GM12878 (cell line): Measurements from ENCODE around the gene TDP1. TPM values are rescaled to one million over a fixed set of nuclear protein-coding genes. Genes with fewer than 3 reads are reported as not detected.
"Not testable (repeated sequence)": the region's sequence is repeated elsewhere in the genome, so short reads cannot be mapped to it uniquely, and the experiment has no call there.

Experiments
- ATAC-seq: fragments of 200-7000 bp; cut with Tn5 transposase; 3 replicates; pipeline ENCODE4 v1.9.1; 2020; ENCODE audit warnings: mild to moderate bottlenecking, moderate library complexity
- BruUV-seq: library from RNA; stranded (reverse); fragments of 400-500 nt; replicated peaks from 2 replicates; lab custom pipeline; 2021; lab: Mats Ljungman, UMichigan
- CTCF ChIA-PET: fragments of 300-600 bp; sonication (Branson Sonifier 250); formaldehyde crosslinking; extraction: SDS; loops from one replicate; lab custom pipeline; 2021; ENCODE audit warnings: inconsistent platforms; lab: Yijun Ruan, JAX
- POLR2A ChIA-PET: fragments of 350-600 bp; formaldehyde crosslinking; extraction: SDS; loops from one replicate; lab custom pipeline; 2021; ENCODE audit warnings: inconsistent platforms; lab: Charles Lee
- RAD21 ChIA-PET: fragments of 300-600 bp; sonication (Branson Sonifier 250); formaldehyde crosslinking; loops from one replicate; lab custom pipeline; 2023; ENCODE audit warnings: antibody characterized with exemption; ENCODE audit not compliant: unreplicated experiment; lab: Charles Lee
- SMC1A ChIA-PET: fragments of 300-600 bp; sonication (Branson Sonifier 250); formaldehyde crosslinking; loops from one replicate; lab custom pipeline; 2023; ENCODE audit not compliant: unreplicated experiment, uncharacterized antibody; lab: Charles Lee
- DNase-seq: peaks from one replicate; pipeline ENCODE4 v3.0.0-alpha.2; 2011; ENCODE audit warnings: low read depth, low spot score
- FAIRE-seq: peaks from 3 replicates; lab custom pipeline; 2011; peaks lifted over from hg19 to GRCh38; lab: Jason Lieb, UNC
- H2AFZ ChIP-seq: 2 replicates; pipeline ENCODE4 v1.6.0; 2011; ENCODE audit warnings: low read depth, low read length, control low read depth; ENCODE audit not compliant: control insufficient read depth
- H3K27ac ChIP-seq: 2 replicates; pipeline ENCODE4 v1.5.1; 2011; ENCODE audit warnings: control low read depth; ENCODE audit not compliant: control insufficient read depth, insufficient read depth
- H3K27me3 ChIP-seq, 2 experiments: replicated peaks in 1 of 2; 2 replicates each; pipeline versions ENCODE4 v1.6.0 to v1.6.1; 2011; ENCODE audit warnings: low read length in 1 of 2; ENCODE audit not compliant: control insufficient read depth in 2 of 2, insufficient read depth in 2 of 2
- H3K36me3 ChIP-seq, 2 experiments: 2 replicates each; pipeline ENCODE4 v1.5.1; 2011; ENCODE audit warnings: low read length in 1 of 2; ENCODE audit not compliant: control insufficient read depth in 2 of 2, insufficient read depth in 2 of 2
- H3K4me1 ChIP-seq: 2 replicates; pipeline ENCODE4 v1.6.1; 2011; ENCODE audit warnings: mild to moderate bottlenecking, low read length, moderate library complexity, mixed read lengths; ENCODE audit not compliant: control insufficient read depth, insufficient read depth
- H3K4me2 ChIP-seq: 2 replicates; pipeline ENCODE4 v1.6.0; 2011; ENCODE audit warnings: control low read depth; ENCODE audit not compliant: control insufficient read depth, insufficient read depth
- H3K4me3 ChIP-seq: fragments of 200-600 bp; sonication (generic); 2 replicates; pipeline ENCODE4 v1.5.1; 2016
- H3K79me2 ChIP-seq: 2 replicates; pipeline ENCODE4 v1.6.0; 2011; ENCODE audit warnings: low read length; ENCODE audit not compliant: control insufficient read depth, insufficient read depth
- H3K9ac ChIP-seq: 2 replicates; pipeline ENCODE4 v1.8.0; 2011; ENCODE audit warnings: low read length, control low read depth, mixed read lengths; ENCODE audit not compliant: control insufficient read depth, insufficient read depth
- H3K9me3 ChIP-seq: replicated peaks from 3 replicates; pipeline ENCODE4 v1.5.1; 2011; ENCODE audit warnings: mild to moderate bottlenecking, low read length; ENCODE audit not compliant: control insufficient read depth, insufficient read depth
- H4K20me1 ChIP-seq: 2 replicates; pipeline ENCODE4 v1.6.0; 2011; ENCODE audit not compliant: control insufficient read depth, insufficient read depth
- CHD1 ChIP-seq: IDR thresholded peaks from 2 replicates; pipeline ENCODE4 v1.6.1; 2012; ENCODE audit warnings: low read depth, low read length, improper control_type of control experiment
- GATAD2B ChIP-seq: fragments of 450-650 bp; conservative IDR thresholded peaks from 2 replicates; pipeline ENCODE4 v1.6.1; 2017; ENCODE audit warnings: low read depth, mild to moderate bottlenecking, moderate library complexity
- HDGF ChIP-seq: fragments of 450-650 bp; IDR thresholded peaks from 2 replicates; pipeline ENCODE4 v1.6.1; 2016; ENCODE audit warnings: antibody characterized with exemption
- JUNB ChIP-seq: IDR thresholded peaks from 2 replicates; pipeline ENCODE4 v1.6.1; 2016; ENCODE audit warnings: antibody characterized with exemption, mild to moderate bottlenecking
- JUND ChIP-seq: IDR thresholded peaks from 2 replicates; pipeline ENCODE4 v1.6.1; 2012; ENCODE audit warnings: low read depth, mild to moderate bottlenecking, low read length, improper control_type of control experiment, moderate library complexity
- KAT2A ChIP-seq: conservative IDR thresholded peaks from 2 replicates; pipeline ENCODE4 v1.6.1; 2011; ENCODE audit warnings: low read depth, low read length; ENCODE audit not compliant: control insufficient read depth
- KLF5 ChIP-seq: fragments of 450-650 bp; IDR thresholded peaks from 2 replicates; pipeline ENCODE4 v1.6.1; 2014; ENCODE audit warnings: mild to moderate bottlenecking; ENCODE audit not compliant: partially characterized antibody
- MEF2A ChIP-seq: IDR thresholded peaks from 2 replicates; pipeline ENCODE4 v1.6.1; 2011; ENCODE audit warnings: low read depth, mild to moderate bottlenecking, low read length, moderate library complexity; ENCODE audit not compliant: insufficient read depth
- POLR2AphosphoS2 ChIP-seq: IDR thresholded peaks from 2 replicates; pipeline ENCODE4 v1.6.1; 2011; ENCODE audit warnings: low read depth, mild to moderate bottlenecking, low read length, improper control_type of control experiment, moderate library complexity
- STAT1 ChIP-seq: fragments of 450-650 bp; conservative IDR thresholded peaks from 2 replicates; pipeline ENCODE4 v1.6.1; 2014; ENCODE audit warnings: antibody characterized with exemption, mild to moderate bottlenecking
- ZNF207 ChIP-seq: fragments of 450-650 bp; IDR thresholded peaks from 2 replicates; pipeline ENCODE4 v1.6.1; 2014; ENCODE audit warnings: antibody characterized with exemption, mild to moderate bottlenecking, borderline replicate concordance
- ZNF217 ChIP-seq: fragments of 450-650 bp; IDR thresholded peaks from 2 replicates; pipeline ENCODE4 v1.6.1; 2017; ENCODE audit warnings: antibody characterized with exemption, mild to moderate bottlenecking
- WGBS: methylation state at CpG from one replicate; pipeline ENCODE4 v1.1.6; 2016; ENCODE audit warnings: low lambda C conversion rate; ENCODE audit not compliant: insufficient replicate concordance, insufficient coverage; ENCODE audit errors: missing lambda C conversion rate; 5-methylcytosine and 5-hydroxymethylcytosine counted together
- in situ Hi-C: fragments of 300-500 bp; cut with MboI; formaldehyde crosslinking; loops from 9 replicates; pipeline ENCODE4 v1.14.3; 2018; ENCODE audit warnings: mixed read lengths
- intact Hi-C: fragments of 100-400 bp; cut with micrococcal nuclease; formaldehyde crosslinking; loops from one replicate; pipeline ENCODE4 v1.14.2; 2022; ENCODE audit not compliant: unreplicated experiment
- polyA plus RNA-seq, 11 experiments: library from polyadenylated mRNA; depleted of rRNA in 4 of 11; unstranded in 6 of 11; stranded (reverse) in 5 of 11; fragments of >200 nt; fragmentation: Nextera tagmentation in 4 of 11; fragmentation: Illumina TruSeq in 1 of 11; extraction: Ambion mirVana in 4 of 11; extraction: Trizol in 1 of 11; gene quantifications; 1 replicate in 1 of 11; 2 replicates in 10 of 11; pipeline versions ENCODE4 v1.2.1 to v1.2.3, GENCODE V29; 2011 to 2016; ENCODE audit warnings: inconsistent platforms in 2 of 11, missing spikeins in 2 of 11, low read depth in 1 of 11
- total RNA-seq, 4 experiments: library from RNA; depleted of rRNA in 3 of 4; stranded (reverse); fragments of >200 nt in 3 of 4; fragmentation: Illumina TruSeq in 1 of 4; extraction: Trizol in 1 of 4; gene quantifications; 2 replicates each; pipeline versions ENCODE4 v1.2.1 to v1.2.3, GENCODE V29; 2013 to 2021

Gene TDP1
- total and polyA plus RNA-seq, 10 of the 15 experiments (the other 5 are each of a cell fraction or from before 2014, with no cell fraction given) = 40.2 to 60.4 (median 54.1) TPM

- TF ChIP-seq POLR2AphosphoS2 = no peak
- no peak for TF ChIP-seq JUNB
- TF ChIP-seq KLF5 = no peak
- TF ChIP-seq HDGF = no peak
- no peak for TF ChIP-seq KAT2A
- TF ChIP-seq GATAD2B = no peak
- TF ChIP-seq ZNF207 = no peak
- no peak for TF ChIP-seq STAT1
- TF ChIP-seq JUND = no peak
- TF ChIP-seq CHD1 = no peak
- no peak for TF ChIP-seq ZNF217
- TF ChIP-seq MEF2A = no peak
Measured at GRCh38 chr14:90088176-90088575, 132.4 kb downstream of the TDP1 start (continued).

GRCh38 chr14:90089486-90089885 lies 133.8 kb downstream of the TDP1 start:
- H3K9ac ChIP-seq, H3K4me3 ChIP-seq, CTCF ChIA-PET, H2AFZ ChIP-seq, POLR2A ChIA-PET, H3K79me2 ChIP-seq, in situ Hi-C loops, RAD21 ChIA-PET, H3K4me1 ChIP-seq, FAIRE-seq, H3K9me3 ChIP-seq, H4K20me1 ChIP-seq, H3K27me3 ChIP-seq, H3K4me2 ChIP-seq, H3K27ac ChIP-seq, H3K36me3 ChIP-seq, SMC1A ChIA-PET, ATAC-seq, intact Hi-C loops, DNase-seq, BruUV-seq: not testable (repeated sequence)
- 14% methylated on average over 6 of the region's 6 CpGs for WGBS
